DMS53 treated with DMSO at 0.1 percent for 48 hours (cell line): Measurements from ENCODE around the gene PDS5B.
"Not testable (repeated sequence)": the region's sequence is repeated elsewhere in the genome, so short reads cannot be mapped to it uniquely, and the experiment has no call there.

ENCODE experiments used
- DNase-seq: peaks from one replicate; lab custom pipeline; 2025; ENCODE audit not compliant: unreplicated experiment; lab: John Stamatoyannopoulos, UW

Gene PDS5B

GRCh38 chr13:32647926-32648325 lies 61.7 kb downstream of the PDS5B start:
- DNase-seq = no peak

GRCh38 chr13:32650705-32651311 lies 64.6 kb downstream of the PDS5B start:
- peak; percentile 79 for DNase-seq

GRCh38 chr13:32657309-32657708 lies 71.1 kb downstream of the PDS5B start:
- no peak for DNase-seq

- no peak for DNase-seq
Measured at GRCh38 chr13:32659736-32660135, 73.5 kb downstream of the PDS5B start.

- DNase-seq = no peak
Measured at GRCh38 chr13:32660227-32660626, 74.0 kb downstream of the PDS5B start.

- DNase-seq = no peak
Measured at GRCh38 chr13:32661685-32662084, 75.4 kb downstream of the PDS5B start.

- no peak for DNase-seq
Measured at GRCh38 chr13:32663660-32664059, 77.4 kb downstream of the PDS5B start.

- DNase-seq = no peak
Measured at GRCh38 chr13:32666990-32667571, 80.8 kb downstream of the PDS5B start.

- peak; percentile 37 for DNase-seq
Measured at GRCh38 chr13:32669030-32669646, 82.9 kb downstream of the PDS5B start.

GRCh38 chr13:32674503-32674902 lies 88.3 kb downstream of the PDS5B start:
- no peak for DNase-seq

GRCh38 chr13:32676242-32676641 lies 90.0 kb downstream of the PDS5B start:
- no peak for DNase-seq

GRCh38 chr13:32682130-32682529 lies 95.9 kb downstream of the PDS5B start:
- no peak for DNase-seq

GRCh38 chr13:32682740-32683139 lies 96.5 kb downstream of the PDS5B start:
- DNase-seq = no peak

- DNase-seq = no peak
Measured at GRCh38 chr13:32687275-32687674, 101.0 kb downstream of the PDS5B start.

GRCh38 chr13:32695602-32696250 lies 109.5 kb downstream of the PDS5B start:
- no peak for DNase-seq

- no peak for DNase-seq
Measured at GRCh38 chr13:32707471-32707870, 121.2 kb downstream of the PDS5B start.

GRCh38 chr13:32713397-32713796 lies 127.1 kb downstream of the PDS5B start:
- DNase-seq = no peak

- DNase-seq = not testable (repeated sequence)
Measured at GRCh38 chr13:32716201-32716600, 129.9 kb downstream of the PDS5B start.

- DNase-seq = no peak
Measured at GRCh38 chr13:32720026-32720425, 133.8 kb downstream of the PDS5B start.

- DNase-seq = not testable (repeated sequence)
Measured at GRCh38 chr13:32721131-32722034, 135.1 kb downstream of the PDS5B start.

GRCh38 chr13:32722340-32722739 lies 136.1 kb downstream of the PDS5B start:
- no peak for DNase-seq
